CD4-positive, alpha-beta T cell (primary cell): ENCODE results near the gene B9D1. TPM values are rescaled to one million over a fixed set of nuclear protein-coding genes. Genes with fewer than 3 reads are reported as not detected.

ENCODE experiments used
- ATAC-seq: fragments of 200-7000 bp; cut with Tn5 transposase; one replicate; pipeline ENCODE4 v1.10.0; 2022; ENCODE audit warnings: mild to moderate bottlenecking; ENCODE audit not compliant: poor library complexity
- CTCF ChIA-PET: fragments of 350-600 bp; sonication (Branson Sonifier 250); formaldehyde crosslinking; loops from one replicate; lab custom pipeline; 2021; ENCODE audit warnings: antibody characterized with exemption, inconsistent platforms; lab: Charles Lee
- POLR2A ChIA-PET: fragments of 350-600 bp; sonication (Branson Sonifier 250); formaldehyde crosslinking; loops from one replicate; lab custom pipeline; 2021; ENCODE audit warnings: antibody characterized with exemption, inconsistent platforms; lab: Charles Lee
- DNase-seq, 14 experiments: peaks; one replicate each; pipeline ENCODE4 v3.0.0-alpha.2; 2013 to 2020; ENCODE audit warnings: mixed read lengths in 2 of 14
- H3K27ac ChIP-seq, 2 donors: one replicate each; pipeline versions ENCODE4 v1.5.1 to v1.7.0; 2013; ENCODE audit warnings: low read length in 2 of 2, low read depth in 1 of 2, mild to moderate bottlenecking in 1 of 2
- H3K27me3 ChIP-seq, 2 experiments: 1 replicate in 1 of 2; 2 replicates in 1 of 2; pipeline versions ENCODE4 v1.6.1 to v1.7.0; 2013; ENCODE audit warnings: low read length in 2 of 2, control low read depth in 1 of 2, mild to moderate bottlenecking in 1 of 2, moderate library complexity in 1 of 2; ENCODE audit not compliant: insufficient read depth in 2 of 2, control insufficient read depth in 1 of 2
- H3K36me3 ChIP-seq: one replicate; pipeline ENCODE4 v1.6.1; 2013; ENCODE audit warnings: low read length, control low read depth; ENCODE audit not compliant: insufficient read depth
- H3K4me1 ChIP-seq: one replicate; pipeline ENCODE4 v1.6.1; 2013; ENCODE audit warnings: low read length, control low read depth; ENCODE audit not compliant: insufficient read depth
- H3K4me3 ChIP-seq: one replicate; pipeline ENCODE4 v1.5.1; 2013; ENCODE audit warnings: mild to moderate bottlenecking, low read length, moderate library complexity
- H3K9me3 ChIP-seq, 2 experiments: 1 replicate in 1 of 2; 2 replicates in 1 of 2; pipeline versions ENCODE4 v1.6.1 to v1.7.0; 2013; ENCODE audit warnings: low read length in 2 of 2, mild to moderate bottlenecking in 2 of 2, control low read depth in 1 of 2, moderate library complexity in 1 of 2; ENCODE audit not compliant: control insufficient read depth in 1 of 2, insufficient read depth in 1 of 2
- H3K27ac Mint-ChIP-seq: one replicate; pipeline ENCODE4 v1.8.0; 2020; ENCODE audit warnings: mixed read lengths
- H3K27me3 Mint-ChIP-seq: one replicate; pipeline ENCODE4 v1.8.0; 2021; ENCODE audit warnings: mixed read lengths
- H3K36me3 Mint-ChIP-seq: one replicate; pipeline ENCODE4 v1.8.0; 2021; ENCODE audit warnings: low read depth, mixed read lengths
- H3K4me1 Mint-ChIP-seq: one replicate; pipeline ENCODE4 v1.8.0; 2021; ENCODE audit warnings: low read depth, mixed read lengths
- H3K4me3 Mint-ChIP-seq: one replicate; pipeline ENCODE4 v1.8.0; 2020; ENCODE audit warnings: mild to moderate bottlenecking, mixed read lengths
- H3K9me3 Mint-ChIP-seq: one replicate; pipeline ENCODE4 v1.8.0; 2020; ENCODE audit warnings: mixed read lengths
- intact Hi-C, 2 experiments: fragments of 100-400 bp; cut with DNase I in 1 of 2; cut with micrococcal nuclease in 1 of 2; formaldehyde crosslinking; loops; one replicate each; pipeline versions ENCODE4 v1.15.1 to v1.9.0; 2023 to 2025; cut with DNase I, micrococcal nuclease
- total RNA-seq, 174 experiments: library from RNA in 2 of 174; stranded (reverse) in 2 of 174; gene quantifications; one replicate each; pipeline ENCODE4 v1.2.3 and lab custom pipeline; 2021 to 2026
- TF ChIP-seq, protein P1 (sequence below): fragments of 200-600 bp; IDR thresholded peaks from one replicate; pipeline ENCODE4 v1.8.0; 2022; ENCODE audit warnings: antibody characterized with exemption, mild to moderate bottlenecking

The B9D1 gene
- total RNA-seq, 2 experiments from 2014 or later, result 0.66 to 0.73 TPM

- H3K4me3 Mint-ChIP-seq, result no peak overlapping the region
- DNase-seq (no peak), ATAC-seq (no peak)
- peaks cover 18 to 31% of the 10 kb centered on the region in 2 experiments for H3K27me3 ChIP-seq
- no peak overlapping the region for H3K27ac ChIP-seq
- intact Hi-C loops, result no loop called here
- no peak overlapping the region for H3K27ac Mint-ChIP-seq
- H3K27me3 Mint-ChIP-seq, result peaks cover 53% of the 10 kb centered on the region
- no peak overlapping the region for H3K4me3 ChIP-seq
- no peaks in the 10 kb centered on the region for H3K36me3 ChIP-seq
- TF ChIP-seq, protein P1, sequence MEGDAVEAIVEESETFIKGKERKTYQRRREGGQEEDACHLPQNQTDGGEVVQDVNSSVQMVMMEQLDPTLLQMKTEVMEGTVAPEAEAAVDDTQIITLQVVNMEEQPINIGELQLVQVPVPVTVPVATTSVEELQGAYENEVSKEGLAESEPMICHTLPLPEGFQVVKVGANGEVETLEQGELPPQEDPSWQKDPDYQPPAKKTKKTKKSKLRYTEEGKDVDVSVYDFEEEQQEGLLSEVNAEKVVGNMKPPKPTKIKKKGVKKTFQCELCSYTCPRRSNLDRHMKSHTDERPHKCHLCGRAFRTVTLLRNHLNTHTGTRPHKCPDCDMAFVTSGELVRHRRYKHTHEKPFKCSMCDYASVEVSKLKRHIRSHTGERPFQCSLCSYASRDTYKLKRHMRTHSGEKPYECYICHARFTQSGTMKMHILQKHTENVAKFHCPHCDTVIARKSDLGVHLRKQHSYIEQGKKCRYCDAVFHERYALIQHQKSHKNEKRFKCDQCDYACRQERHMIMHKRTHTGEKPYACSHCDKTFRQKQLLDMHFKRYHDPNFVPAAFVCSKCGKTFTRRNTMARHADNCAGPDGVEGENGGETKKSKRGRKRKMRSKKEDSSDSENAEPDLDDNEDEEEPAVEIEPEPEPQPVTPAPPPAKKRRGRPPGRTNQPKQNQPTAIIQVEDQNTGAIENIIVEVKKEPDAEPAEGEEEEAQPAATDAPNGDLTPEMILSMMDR, result no peak
- H3K9me3 ChIP-seq, result no peaks in the 10 kb centered on the region
- peaks cover 23% of the 10 kb centered on the region for H3K4me1 Mint-ChIP-seq
- peaks cover 4% of the 10 kb centered on the region for H3K36me3 Mint-ChIP-seq
- H3K9me3 Mint-ChIP-seq, result no peaks in the 10 kb centered on the region
- peaks cover 18% of the 10 kb centered on the region for H3K4me1 ChIP-seq
- CTCF ChIA-PET, result no interaction called here
- POLR2A ChIA-PET, result no interaction called here
Measured at GRCh38 chr17:19310151-19310550, 52.4 kb downstream of the B9D1 start.

DNA sequence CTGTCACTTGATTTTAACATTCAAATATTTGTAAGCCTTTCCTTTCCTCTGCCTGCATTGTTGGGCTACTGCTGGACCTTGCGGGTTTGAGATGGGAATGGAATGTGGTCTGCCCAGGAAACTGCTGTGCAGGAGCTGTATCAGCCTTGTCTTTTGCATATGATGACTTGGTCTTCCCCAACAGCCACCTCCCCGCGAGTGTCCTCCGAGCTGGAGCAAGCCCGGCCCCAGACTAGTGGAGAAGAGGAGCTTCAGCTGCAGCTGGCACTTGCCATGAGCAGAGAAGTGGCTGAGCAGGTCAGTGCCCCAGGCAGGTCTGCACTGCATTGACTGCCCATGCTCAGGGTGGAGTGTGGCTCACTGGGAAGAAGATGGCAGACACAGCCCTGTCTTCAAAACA is 52.8 kb downstream of the B9D1 start:
- no peak overlapping the region for H3K27ac ChIP-seq
- H3K9me3 ChIP-seq, result no peaks in the 10 kb centered on the region
- DNase-seq (no peak), ATAC-seq (no peak)
- ChIA-PET POLR2A (interaction anchor here (0.6 kb wide), 1 partner anchor 10 kb away, joined by 3 read pairs; no protein-coding TSS in a partner anchor), CTCF (no interaction called here)
- H3K36me3 ChIP-seq, result no peaks in the 10 kb centered on the region
- peaks cover 18 to 31% of the 10 kb centered on the region in 2 experiments for H3K27me3 ChIP-seq
- no peak overlapping the region for H3K4me3 ChIP-seq
- Mint-ChIP-seq H3K9me3 (no peaks in the 10 kb centered on the region), H3K4me1 (peaks cover 24% of the 10 kb centered on the region), H3K27ac (no peak overlapping the region), H3K36me3 (peaks cover 4% of the 10 kb centered on the region), H3K27me3 (peaks cover 55% of the 10 kb centered on the region), H3K4me3 (no peak overlapping the region)
- H3K4me1 ChIP-seq, result peaks cover 21% of the 10 kb centered on the region
- TF ChIP-seq, protein P1, result no peak
- intact Hi-C loops, result no loop called here

DNA sequence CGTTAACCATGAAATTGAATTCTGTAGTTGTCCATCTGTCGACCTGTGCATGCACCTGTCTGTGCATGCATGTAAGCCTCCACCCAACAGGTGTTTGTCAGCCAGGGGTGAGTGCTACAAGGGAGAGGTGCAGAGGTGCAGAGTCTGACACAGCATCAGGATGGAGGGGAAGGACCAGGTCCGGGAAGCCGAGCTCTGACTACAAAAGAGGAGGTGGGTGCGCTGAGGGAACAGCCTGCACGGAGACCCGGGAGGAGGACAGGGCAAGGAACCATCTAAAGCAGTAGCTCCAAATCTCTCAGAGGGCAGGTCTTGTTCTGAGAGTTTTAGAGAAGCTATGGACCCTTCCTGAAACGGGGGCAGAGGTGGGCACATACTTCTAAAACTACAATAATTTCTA is 54.1 kb downstream of the B9D1 start:
- Histone ChIP-seq H3K4me3 (no peak overlapping the region), H3K27me3 (peaks cover 21 to 31% of the 10 kb centered on the region in 2 experiments), H3K4me1 (peaks cover 26% of the 10 kb centered on the region), H3K9me3 (no peaks in the 10 kb centered on the region), H3K36me3 (no peaks in the 10 kb centered on the region), H3K27ac (no peak overlapping the region)
- POLR2A ChIA-PET, result no interaction called here
- no peaks in the 10 kb centered on the region for H3K9me3 Mint-ChIP-seq
- H3K36me3 Mint-ChIP-seq, result no peaks in the 10 kb centered on the region
- H3K4me3 Mint-ChIP-seq, result no peak overlapping the region
- CTCF ChIA-PET, result no interaction called here
- TF ChIP-seq, protein P1, result no peak
- no peak overlapping the region for H3K27ac Mint-ChIP-seq
- DNase-seq (no peak), ATAC-seq (no peak)
- H3K27me3 Mint-ChIP-seq, result peaks cover 53% of the 10 kb centered on the region
- peaks cover 24% of the 10 kb centered on the region for H3K4me1 Mint-ChIP-seq
- intact Hi-C loops, result no loop called here
